ENCODE results near the gene RASSF8. TPM values are rescaled to one million over a fixed set of nuclear protein-coding genes. Genes with fewer than 3 reads are reported as not detected.

RASSF8 gene
- 51.2 and 87.8 TPM in 2 replicates for total RNA-seq (2014; rRNA removed)
- Bru-seq, nascent RNA = percentile 96 among the genes with signal in this experiment
- percentile 92 among the genes with signal in this experiment for BruChase-seq, experiment 1, labeled RNA remaining after a 6-hour chase
- BruChase-seq, experiment 2, labeled RNA remaining after a 2-hour chase = percentile 92 among the genes with signal in this experiment
- long read RNA-seq, full-length matches to known transcripts = 22 of 182 reads
- long read RNA-seq, partial matches to known transcripts = 30 of 182 reads
- long read RNA-seq, other reads (novel, unspliced or antisense) = 130 of 182 reads

- POLR2A ChIA-PET (ENCODE audit: unreplicated experiment) = interaction anchor here (0.5 to 1.0 kb wide), 8 partner anchors 30 to 322 kb away, joined by 3 to 14 read pairs (median 5); no protein-coding TSS in a partner anchor
- peak within 1 kb of the TSS; percentile 91 for H3K9ac ChIP-seq (ENCODE audit: low read length)
- peaks cover 46% of the 10 kb centered on the region for H3K79me2 ChIP-seq (ENCODE audit: low read length)
- no peaks in the 10 kb centered on the region for H3F3A ChIP-seq (ENCODE audit: low read length, unreplicated experiment)
- H3K4me1 ChIP-seq (ENCODE audit: insufficient read depth, low read length) = peaks cover 26% of the 10 kb centered on the region
- BruUV-seq (replicated peaks) = no TSS peak
- CTCF ChIA-PET = interaction anchor here (0.6 to 2.1 kb wide), 6 partner anchors 21 to 615 kb away, joined by 3 to 6 read pairs (median 3); no protein-coding TSS in a partner anchor
- ATAC-seq (peak; percentile 79), DNase-seq (peak; percentile 90)
- H4K20me1 ChIP-seq (ENCODE audit: low read length) = peaks cover 33% of the 10 kb centered on the region
- H3K27ac ChIP-seq (ENCODE audit: low read length) = peak within 1 kb of the TSS; percentile 96
- peak within 1 kb of the TSS; percentile 89 for H3K4me3 ChIP-seq (ENCODE audit: low read length)
- H2AFZ ChIP-seq (ENCODE audit: low read length) = peak within 1 kb of the TSS; percentile 89
- no peaks in the 10 kb centered on the region for H3K9me3 ChIP-seq (ENCODE audit: low read length)
- no peaks in the 10 kb centered on the region for H3K27me3 ChIP-seq (ENCODE audit: low read length)
- peak within 1 kb of the TSS; percentile 89 for H3K4me2 ChIP-seq (ENCODE audit: low read length)
- TF ChIP-seq EZH2 (IDR thresholded peaks at IDR 0.05; ENCODE audit: low read length, unreplicated experiment) = no peak
- TF ChIP-seq, protein P1, sequence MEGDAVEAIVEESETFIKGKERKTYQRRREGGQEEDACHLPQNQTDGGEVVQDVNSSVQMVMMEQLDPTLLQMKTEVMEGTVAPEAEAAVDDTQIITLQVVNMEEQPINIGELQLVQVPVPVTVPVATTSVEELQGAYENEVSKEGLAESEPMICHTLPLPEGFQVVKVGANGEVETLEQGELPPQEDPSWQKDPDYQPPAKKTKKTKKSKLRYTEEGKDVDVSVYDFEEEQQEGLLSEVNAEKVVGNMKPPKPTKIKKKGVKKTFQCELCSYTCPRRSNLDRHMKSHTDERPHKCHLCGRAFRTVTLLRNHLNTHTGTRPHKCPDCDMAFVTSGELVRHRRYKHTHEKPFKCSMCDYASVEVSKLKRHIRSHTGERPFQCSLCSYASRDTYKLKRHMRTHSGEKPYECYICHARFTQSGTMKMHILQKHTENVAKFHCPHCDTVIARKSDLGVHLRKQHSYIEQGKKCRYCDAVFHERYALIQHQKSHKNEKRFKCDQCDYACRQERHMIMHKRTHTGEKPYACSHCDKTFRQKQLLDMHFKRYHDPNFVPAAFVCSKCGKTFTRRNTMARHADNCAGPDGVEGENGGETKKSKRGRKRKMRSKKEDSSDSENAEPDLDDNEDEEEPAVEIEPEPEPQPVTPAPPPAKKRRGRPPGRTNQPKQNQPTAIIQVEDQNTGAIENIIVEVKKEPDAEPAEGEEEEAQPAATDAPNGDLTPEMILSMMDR (conservative IDR thresholded peaks at IDR 0.05; ENCODE audit: low read depth, low read length) = no peak
- TF ChIP-seq EZH2phosphoT487 (IDR thresholded peaks at IDR 0.05; ENCODE audit: borderline replicate concordance, low read length) = no peak
- H3K9me2 ChIP-seq (replicated peaks; ENCODE audit: low read length) = 0 out of 2 replicates have a peak, but pooled peaks cover 5% of the 10 kb centered on the region
- intact Hi-C loops (cut with micrococcal nuclease) = loop anchor here (1.0 to 5.0 kb wide), 5 partner anchors 34 to 522 kb away; no protein-coding TSS in a partner anchor
- H3K36me3 ChIP-seq (ENCODE audit: low read depth, low read length) = peaks cover 4% of the 10 kb centered on the region
Measured at GRCh38 chr12:25958428-25959070, at the start of gene RASSF8. RASSF8 (plus strand) TSS chr12:25958682; CDS start chr12:26055344, 96,662 bp downstream.

GRCh38 chr12:25914551-25914950 is 43.9 kb upstream of the RASSF8 start:
- H3K27ac ChIP-seq (ENCODE audit: low read length) = no peak overlapping the region
- H3K4me2 ChIP-seq (ENCODE audit: low read length) = no peak overlapping the region
- no peaks in the 10 kb centered on the region for H3F3A ChIP-seq (ENCODE audit: low read length, unreplicated experiment)
- TF ChIP-seq EZH2phosphoT487 (IDR thresholded peaks at IDR 0.05; ENCODE audit: borderline replicate concordance, low read length) (no peak), EZH2 (IDR thresholded peaks at IDR 0.05; ENCODE audit: low read length, unreplicated experiment) (no peak)
- TF ChIP-seq, protein P1 (conservative IDR thresholded peaks at IDR 0.05; ENCODE audit: low read depth, low read length) = no peak
- ChIA-PET POLR2A (ENCODE audit: unreplicated experiment) (no interaction called here), CTCF (no interaction called here)
- intact Hi-C loops (cut with micrococcal nuclease) = no loop called here
- no peak overlapping the region for H3K9ac ChIP-seq (ENCODE audit: low read length)
- BruUV-seq (replicated peaks) = no TSS peak
- H3K36me3 ChIP-seq (ENCODE audit: low read depth, low read length) = no peaks in the 10 kb centered on the region
- H3K9me2 ChIP-seq (replicated peaks; ENCODE audit: low read length) = no peaks in the 10 kb centered on the region
- H4K20me1 ChIP-seq (ENCODE audit: low read length) = no peaks in the 10 kb centered on the region
- ATAC-seq (no peak), DNase-seq (no peak)
- H3K9me3 ChIP-seq (ENCODE audit: low read length) = no peaks in the 10 kb centered on the region
- H3K4me1 ChIP-seq (ENCODE audit: insufficient read depth, low read length) = no peaks in the 10 kb centered on the region
- H3K79me2 ChIP-seq (ENCODE audit: low read length) = no peaks in the 10 kb centered on the region
- H3K4me3 ChIP-seq (ENCODE audit: low read length) = no peak overlapping the region
- no peak overlapping the region for H2AFZ ChIP-seq (ENCODE audit: low read length)
- no peaks in the 10 kb centered on the region for H3K27me3 ChIP-seq (ENCODE audit: low read length)
